ENCODE data around the gene GRID1. TPM values are rescaled to one million over a fixed set of nuclear protein-coding genes. Genes with fewer than 3 reads are reported as not detected.

The GRID1 gene
- total RNA-seq, 4 donors from 2014 or later: 0.40 to 1.9 (median 1.00) TPM

DNA sequence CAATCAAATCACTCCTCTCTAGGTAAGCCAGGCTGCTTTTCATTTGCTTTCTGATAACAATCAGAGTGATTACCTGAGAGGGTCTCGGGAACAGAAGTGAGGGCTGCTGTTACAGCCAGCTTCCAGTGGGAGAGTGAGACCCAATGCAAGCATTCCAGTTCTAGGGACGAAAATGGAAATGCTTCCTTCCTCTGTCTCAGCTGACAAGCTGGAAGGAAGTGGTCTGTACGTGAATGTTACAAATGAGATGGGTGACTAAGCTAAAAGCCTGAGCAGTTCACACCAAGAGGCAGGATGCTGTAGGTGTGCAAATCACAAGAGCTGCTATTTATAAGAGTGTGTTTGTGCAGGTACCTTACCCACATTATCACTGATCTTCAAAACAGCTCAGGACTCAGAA is 772.4 kb downstream of the GRID1 start:
- no peaks in the 10 kb centered on the region for H3K4me1 ChIP-seq
- H3K27me3 ChIP-seq: no peaks in the 10 kb centered on the region
- DNase-seq: no peak
- WGBS, 2 donors (ENCODE audit: low coverage in 1 of 2): 48% methylated on average over 3 of the region's 3 CpGs; no CpG with 5 or more reads in 1 of the 2 donors
- no peaks in the 10 kb centered on the region for H3K36me3 ChIP-seq
- intact Hi-C loops (cut with DNase I; ENCODE audit: low total_unique reads) (no loop called here), in situ Hi-C loops (cut with MboI; ENCODE audit: low pct_ligation_motif_present in 1 of 4, low pct_unique_long_range_greater_than_20kb in 1 of 4, low sequenced_read_pairs in 3 of 4) (no loop called here)
- H3K4me3 ChIP-seq: no peak overlapping the region
- no peak for TF ChIP-seq POLR2A (IDR thresholded peaks at IDR 0.05)
- no peak for TF ChIP-seq POLR2AphosphoS5 (IDR thresholded peaks at IDR 0.05)
- TF ChIP-seq, protein P1, sequence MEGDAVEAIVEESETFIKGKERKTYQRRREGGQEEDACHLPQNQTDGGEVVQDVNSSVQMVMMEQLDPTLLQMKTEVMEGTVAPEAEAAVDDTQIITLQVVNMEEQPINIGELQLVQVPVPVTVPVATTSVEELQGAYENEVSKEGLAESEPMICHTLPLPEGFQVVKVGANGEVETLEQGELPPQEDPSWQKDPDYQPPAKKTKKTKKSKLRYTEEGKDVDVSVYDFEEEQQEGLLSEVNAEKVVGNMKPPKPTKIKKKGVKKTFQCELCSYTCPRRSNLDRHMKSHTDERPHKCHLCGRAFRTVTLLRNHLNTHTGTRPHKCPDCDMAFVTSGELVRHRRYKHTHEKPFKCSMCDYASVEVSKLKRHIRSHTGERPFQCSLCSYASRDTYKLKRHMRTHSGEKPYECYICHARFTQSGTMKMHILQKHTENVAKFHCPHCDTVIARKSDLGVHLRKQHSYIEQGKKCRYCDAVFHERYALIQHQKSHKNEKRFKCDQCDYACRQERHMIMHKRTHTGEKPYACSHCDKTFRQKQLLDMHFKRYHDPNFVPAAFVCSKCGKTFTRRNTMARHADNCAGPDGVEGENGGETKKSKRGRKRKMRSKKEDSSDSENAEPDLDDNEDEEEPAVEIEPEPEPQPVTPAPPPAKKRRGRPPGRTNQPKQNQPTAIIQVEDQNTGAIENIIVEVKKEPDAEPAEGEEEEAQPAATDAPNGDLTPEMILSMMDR (IDR thresholded peaks at IDR 0.05): no peak
- TF ChIP-seq EP300 (IDR thresholded peaks at IDR 0.05; ENCODE audit: low read depth): no peak
- H3K9me3 ChIP-seq: no peaks in the 10 kb centered on the region
- no peak overlapping the region for H3K27ac ChIP-seq

DNA sequence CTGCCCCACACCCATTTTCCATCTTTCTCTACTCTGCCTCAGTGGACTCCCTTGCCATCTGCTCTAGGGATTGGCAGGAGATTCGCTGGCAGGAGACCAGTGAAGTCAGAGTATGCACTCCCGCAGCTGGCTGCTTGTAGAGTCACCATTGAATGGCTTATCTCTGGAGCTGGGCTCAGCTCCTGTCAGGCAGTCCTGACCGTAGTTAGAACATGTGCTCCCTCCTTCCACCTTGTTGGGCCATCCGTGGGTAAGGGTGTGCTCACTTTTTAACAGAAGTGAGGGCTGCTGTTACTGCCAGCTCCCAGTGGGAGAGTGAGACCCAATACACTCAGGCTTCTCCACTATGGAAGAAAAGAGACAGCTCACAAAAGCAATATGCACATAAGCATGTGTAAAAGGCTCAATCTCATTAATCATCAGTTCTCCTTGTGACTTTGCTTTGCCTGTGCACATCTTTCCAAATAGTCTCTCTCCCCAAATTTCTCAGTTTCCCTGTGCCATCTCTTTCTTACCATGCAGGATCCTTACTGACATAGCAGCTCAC is 773.3 kb downstream of the GRID1 start:
- in situ Hi-C loops (cut with MboI; ENCODE audit: low pct_ligation_motif_present in 1 of 4, low pct_unique_long_range_greater_than_20kb in 1 of 4, low sequenced_read_pairs in 3 of 4): no loop called here
- Histone ChIP-seq H3K4me3 (no peak overlapping the region), H3K27ac (no peak overlapping the region), H3K27me3 (no peaks in the 10 kb centered on the region), H3K4me1 (no peaks in the 10 kb centered on the region), H3K36me3 (no peaks in the 10 kb centered on the region), H3K9me3 (peaks cover 0 to 5% of the 10 kb centered on the region in 2 donors)
- no peak for TF ChIP-seq EP300 (IDR thresholded peaks at IDR 0.05; ENCODE audit: low read depth)
- TF ChIP-seq POLR2A (IDR thresholded peaks at IDR 0.05): no peak
- TF ChIP-seq, protein P1 (IDR thresholded peaks at IDR 0.05): no peak
- no peak for TF ChIP-seq POLR2AphosphoS5 (IDR thresholded peaks at IDR 0.05)
- WGBS, 2 donors (ENCODE audit: low coverage in 1 of 2): 50 to 75% methylated on average over 3 to 4 of the region's 4 CpGs
- intact Hi-C loops (cut with DNase I; ENCODE audit: low total_unique reads): no loop called here
- no peak for DNase-seq

DNA sequence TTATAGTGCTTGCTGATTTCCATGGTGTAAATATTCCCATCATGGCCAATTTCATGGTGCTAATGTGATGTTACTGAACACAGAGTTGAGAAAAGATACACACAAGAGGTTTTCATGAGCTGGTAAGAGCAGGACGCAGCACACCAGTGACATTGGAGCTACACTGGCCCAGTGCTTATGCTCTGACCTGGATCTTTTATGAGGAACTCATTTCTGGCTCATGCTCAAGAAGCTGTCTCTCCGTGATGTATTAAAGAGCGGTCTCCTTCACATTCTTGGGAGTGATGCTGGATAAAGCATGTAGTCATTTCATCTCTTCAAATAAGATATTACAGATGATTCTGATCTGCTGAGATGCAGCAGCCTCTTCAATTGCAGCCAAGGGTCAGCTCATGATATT is 785.2 kb downstream of the GRID1 start:
- in situ Hi-C loops (cut with MboI; ENCODE audit: low pct_ligation_motif_present in 1 of 4, low pct_unique_long_range_greater_than_20kb in 1 of 4, low sequenced_read_pairs in 3 of 4) (no loop called here), intact Hi-C loops (cut with DNase I; ENCODE audit: low total_unique reads) (no loop called here)
- H3K36me3 ChIP-seq: no peaks in the 10 kb centered on the region
- TF ChIP-seq POLR2A (IDR thresholded peaks at IDR 0.05): no peak
- TF ChIP-seq, protein P1 (IDR thresholded peaks at IDR 0.05): no peak
- TF ChIP-seq POLR2AphosphoS5 (IDR thresholded peaks at IDR 0.05): no peak
- TF ChIP-seq EP300 (IDR thresholded peaks at IDR 0.05; ENCODE audit: low read depth): no peak
- no peak for DNase-seq
- no peaks in the 10 kb centered on the region for H3K4me1 ChIP-seq
- H3K4me3 ChIP-seq: no peak overlapping the region
- 69 to 100% methylated on average over 3 of the region's 3 CpGs for WGBS, 2 donors (ENCODE audit: low coverage in 1 of 2)
- no peaks in the 10 kb centered on the region for H3K27me3 ChIP-seq
- no peaks in the 10 kb centered on the region for H3K9me3 ChIP-seq
- H3K27ac ChIP-seq: no peak overlapping the region

DNA sequence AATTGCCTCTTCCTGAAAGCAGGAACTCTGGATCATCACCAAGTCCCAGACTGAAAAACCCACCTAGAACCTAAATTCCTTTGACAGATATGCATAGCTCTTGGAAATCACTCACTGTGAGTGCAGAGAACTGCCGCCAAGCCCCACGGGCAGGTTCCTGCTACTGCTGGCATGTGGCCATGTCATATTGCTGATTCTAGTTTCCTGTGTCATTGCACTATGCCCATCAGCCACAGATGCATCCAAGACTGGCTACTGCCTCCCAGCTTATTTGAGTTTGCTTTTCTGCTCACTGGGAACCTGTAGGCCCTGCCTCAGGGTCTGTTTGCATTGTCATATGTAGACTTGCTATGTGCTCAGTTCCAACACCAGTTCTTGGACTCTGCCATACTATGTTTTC is 786.0 kb downstream of the GRID1 start:
- Histone ChIP-seq H3K27ac (no peak overlapping the region), H3K4me1 (no peaks in the 10 kb centered on the region), H3K27me3 (no peaks in the 10 kb centered on the region), H3K4me3 (no peak overlapping the region), H3K9me3 (no peaks in the 10 kb centered on the region), H3K36me3 (no peaks in the 10 kb centered on the region)
- WGBS, 2 donors (ENCODE audit: low coverage in 1 of 2): 73 to 82% methylated on average over 2 of the region's 2 CpGs
- in situ Hi-C loops (cut with MboI; ENCODE audit: low pct_ligation_motif_present in 1 of 4, low pct_unique_long_range_greater_than_20kb in 1 of 4, low sequenced_read_pairs in 3 of 4) (no loop called here), intact Hi-C loops (cut with DNase I; ENCODE audit: low total_unique reads) (no loop called here)
- TF ChIP-seq, protein P1 (IDR thresholded peaks at IDR 0.05): no peak
- no peak for TF ChIP-seq EP300 (IDR thresholded peaks at IDR 0.05; ENCODE audit: low read depth)
- no peak for TF ChIP-seq POLR2AphosphoS5 (IDR thresholded peaks at IDR 0.05)
- TF ChIP-seq POLR2A (IDR thresholded peaks at IDR 0.05): no peak
- no peak for DNase-seq
